ENCODE measurements around the gene CCDC138.

The CCDC138 gene

DNA sequence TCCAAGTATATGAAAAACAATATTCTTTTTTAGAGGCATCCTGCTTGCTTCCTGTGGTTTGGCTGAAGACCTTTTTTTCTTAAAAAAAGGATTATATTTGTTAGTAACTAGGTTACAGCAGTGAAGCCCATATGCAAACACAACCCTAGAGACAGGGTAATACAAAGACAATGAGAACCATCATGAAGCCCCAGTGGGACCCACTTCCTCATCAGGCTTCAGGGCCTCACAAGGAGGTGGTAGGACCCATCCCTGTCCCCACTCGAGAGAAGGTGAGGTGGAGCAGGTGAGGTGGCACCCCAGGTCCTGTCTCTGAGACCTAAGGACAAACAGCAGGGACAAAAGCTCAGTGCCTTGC lies 122.1 kb downstream of the CCDC138 start:
- TF ChIP-seq, protein P1, sequence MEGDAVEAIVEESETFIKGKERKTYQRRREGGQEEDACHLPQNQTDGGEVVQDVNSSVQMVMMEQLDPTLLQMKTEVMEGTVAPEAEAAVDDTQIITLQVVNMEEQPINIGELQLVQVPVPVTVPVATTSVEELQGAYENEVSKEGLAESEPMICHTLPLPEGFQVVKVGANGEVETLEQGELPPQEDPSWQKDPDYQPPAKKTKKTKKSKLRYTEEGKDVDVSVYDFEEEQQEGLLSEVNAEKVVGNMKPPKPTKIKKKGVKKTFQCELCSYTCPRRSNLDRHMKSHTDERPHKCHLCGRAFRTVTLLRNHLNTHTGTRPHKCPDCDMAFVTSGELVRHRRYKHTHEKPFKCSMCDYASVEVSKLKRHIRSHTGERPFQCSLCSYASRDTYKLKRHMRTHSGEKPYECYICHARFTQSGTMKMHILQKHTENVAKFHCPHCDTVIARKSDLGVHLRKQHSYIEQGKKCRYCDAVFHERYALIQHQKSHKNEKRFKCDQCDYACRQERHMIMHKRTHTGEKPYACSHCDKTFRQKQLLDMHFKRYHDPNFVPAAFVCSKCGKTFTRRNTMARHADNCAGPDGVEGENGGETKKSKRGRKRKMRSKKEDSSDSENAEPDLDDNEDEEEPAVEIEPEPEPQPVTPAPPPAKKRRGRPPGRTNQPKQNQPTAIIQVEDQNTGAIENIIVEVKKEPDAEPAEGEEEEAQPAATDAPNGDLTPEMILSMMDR (IDR thresholded peaks at IDR 0.05; ENCODE audit: low read depth, low read length, missing control alignments) = no peak
- H3K4me3 ChIP-seq (ENCODE audit: low read depth, low read length) = no peak overlapping the region
- in situ Hi-C loops (cut with HindIII; ENCODE audit: low sequenced_read_pairs) = no loop called here
- no peak for DNase-seq (ENCODE audit: low read depth)

DNA sequence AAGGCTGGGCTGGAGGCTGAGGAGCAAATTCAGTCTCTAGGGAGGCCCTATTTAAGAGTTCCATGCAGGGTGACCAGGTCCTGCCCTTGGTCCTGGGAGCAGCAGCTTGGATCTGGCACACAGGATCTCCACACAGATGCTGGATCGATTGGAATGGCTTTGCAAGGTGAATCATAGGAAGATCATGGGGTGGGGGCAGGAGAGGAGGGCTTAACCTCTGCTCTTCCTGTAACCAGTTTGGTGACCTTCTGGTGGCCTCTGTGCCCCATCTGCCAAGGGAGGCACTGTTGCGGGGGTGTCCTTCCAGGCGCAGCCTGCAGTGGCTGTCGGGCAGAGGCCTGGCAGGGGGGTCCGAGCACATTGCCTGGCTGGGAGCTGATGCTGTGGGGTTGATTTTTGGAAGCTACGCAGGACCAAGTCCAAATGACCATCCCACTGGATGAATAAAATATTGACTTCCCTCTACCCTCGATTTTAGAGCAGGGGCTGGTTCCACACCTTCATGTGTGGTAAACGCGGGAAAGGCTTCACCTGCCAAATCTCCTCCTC lies 122.8 kb downstream of the CCDC138 start:
- TF ChIP-seq, protein P1 (IDR thresholded peaks at IDR 0.05; ENCODE audit: low read depth, low read length, missing control alignments) = no peak
- no peak for DNase-seq (ENCODE audit: low read depth)
- in situ Hi-C loops (cut with HindIII; ENCODE audit: low sequenced_read_pairs) = no loop called here
- no peak overlapping the region for H3K4me3 ChIP-seq (ENCODE audit: low read depth, low read length)

DNA sequence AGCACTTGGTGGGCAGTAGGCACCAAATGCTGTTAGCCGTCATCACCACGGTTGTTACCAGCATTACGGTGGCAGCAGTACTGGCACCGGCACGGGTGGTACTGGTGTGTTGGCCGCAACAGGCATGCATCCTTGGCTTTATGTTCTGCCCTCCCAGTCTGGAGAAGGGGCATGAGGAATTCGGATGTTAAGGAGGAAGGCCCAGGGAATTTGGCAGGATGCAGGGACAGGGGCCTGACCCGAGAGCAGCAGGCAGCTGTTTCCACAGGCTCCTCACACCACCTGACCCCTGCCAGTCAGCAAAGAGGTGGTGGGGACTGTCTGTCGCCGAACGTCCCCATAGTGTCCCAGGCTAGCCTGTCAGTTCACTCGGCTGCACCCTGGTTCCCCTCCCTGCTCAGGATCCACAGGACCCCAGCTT lies 123.5 kb downstream of the CCDC138 start:
- in situ Hi-C loops (cut with HindIII; ENCODE audit: low sequenced_read_pairs) = no loop called here
- no peak overlapping the region for H3K4me3 ChIP-seq (ENCODE audit: low read depth, low read length)
- TF ChIP-seq, protein P1 (IDR thresholded peaks at IDR 0.05; ENCODE audit: low read depth, low read length, missing control alignments) = no peak
- DNase-seq (ENCODE audit: low read depth) = no peak

DNA sequence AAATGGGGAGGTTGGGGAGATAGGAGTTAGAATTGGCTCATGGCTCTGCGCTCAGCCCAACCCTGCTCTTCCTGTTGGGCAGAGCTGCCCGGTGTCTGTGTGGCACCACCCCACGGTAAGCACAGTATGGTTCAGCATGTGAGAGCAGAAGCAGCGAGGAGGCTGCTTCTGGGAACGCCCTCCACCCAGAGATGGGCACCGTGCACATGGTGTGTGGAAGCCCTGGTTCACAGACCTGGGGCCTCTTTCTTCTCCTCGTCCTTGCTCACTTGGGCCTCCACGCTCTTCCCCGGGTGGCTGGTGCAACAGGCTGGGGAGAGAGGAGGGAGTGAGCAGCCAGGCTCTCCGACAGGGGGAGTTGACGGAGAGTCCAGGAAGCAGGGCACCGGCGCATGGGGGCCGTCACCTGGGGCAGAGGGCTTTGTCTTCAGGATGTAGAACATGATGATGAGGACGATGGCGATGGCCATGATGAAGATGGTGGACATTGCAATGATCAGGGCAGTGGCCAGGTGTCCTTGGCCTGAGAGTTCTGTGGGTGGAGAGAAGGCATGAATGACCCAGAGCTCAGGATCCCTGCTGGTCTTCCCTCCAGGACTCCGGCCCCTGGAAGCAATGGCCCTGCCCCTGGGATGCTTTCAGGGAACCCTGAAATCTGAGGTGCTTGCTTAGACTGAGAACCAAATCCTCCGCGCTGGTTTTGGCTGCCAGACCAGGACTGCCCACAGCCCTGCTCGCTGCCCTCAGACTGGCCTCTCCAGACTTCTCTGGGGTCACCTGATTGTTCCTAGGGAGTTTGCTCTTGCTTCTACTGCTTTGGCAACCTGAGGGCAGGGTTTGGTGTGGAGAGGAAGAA lies 124.2 kb downstream of the CCDC138 start:
- no peak for DNase-seq (ENCODE audit: low read depth)
- H3K4me3 ChIP-seq (ENCODE audit: low read depth, low read length) = no peak overlapping the region
- in situ Hi-C loops (cut with HindIII; ENCODE audit: low sequenced_read_pairs) = no loop called here
- TF ChIP-seq, protein P1 (IDR thresholded peaks at IDR 0.05; ENCODE audit: low read depth, low read length, missing control alignments) = no peak

DNA sequence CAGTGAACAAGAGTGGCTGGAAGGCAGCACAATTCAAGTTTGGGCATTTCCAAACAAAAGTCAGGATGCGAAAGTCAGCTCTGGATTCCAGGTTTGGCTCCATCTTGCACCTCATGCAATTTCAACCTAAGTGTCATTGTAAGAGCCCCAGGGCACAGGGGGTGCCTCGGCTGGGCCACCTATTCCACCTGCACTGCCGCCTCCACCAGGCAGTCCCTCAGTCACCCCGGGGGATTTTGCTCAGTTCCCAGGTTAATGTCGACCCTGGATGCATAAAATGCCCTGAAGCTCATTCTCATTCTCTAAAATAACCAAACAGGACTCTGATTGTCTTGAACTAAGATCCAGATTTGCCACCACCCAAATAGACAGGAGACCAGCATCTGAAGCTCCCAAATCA lies 124.8 kb downstream of the CCDC138 start:
- in situ Hi-C loops (cut with HindIII; ENCODE audit: low sequenced_read_pairs) = no loop called here
- no peak for DNase-seq (ENCODE audit: low read depth)
- TF ChIP-seq, protein P1 (IDR thresholded peaks at IDR 0.05; ENCODE audit: low read depth, low read length, missing control alignments) = no peak
- no peak overlapping the region for H3K4me3 ChIP-seq (ENCODE audit: low read depth, low read length)

DNA sequence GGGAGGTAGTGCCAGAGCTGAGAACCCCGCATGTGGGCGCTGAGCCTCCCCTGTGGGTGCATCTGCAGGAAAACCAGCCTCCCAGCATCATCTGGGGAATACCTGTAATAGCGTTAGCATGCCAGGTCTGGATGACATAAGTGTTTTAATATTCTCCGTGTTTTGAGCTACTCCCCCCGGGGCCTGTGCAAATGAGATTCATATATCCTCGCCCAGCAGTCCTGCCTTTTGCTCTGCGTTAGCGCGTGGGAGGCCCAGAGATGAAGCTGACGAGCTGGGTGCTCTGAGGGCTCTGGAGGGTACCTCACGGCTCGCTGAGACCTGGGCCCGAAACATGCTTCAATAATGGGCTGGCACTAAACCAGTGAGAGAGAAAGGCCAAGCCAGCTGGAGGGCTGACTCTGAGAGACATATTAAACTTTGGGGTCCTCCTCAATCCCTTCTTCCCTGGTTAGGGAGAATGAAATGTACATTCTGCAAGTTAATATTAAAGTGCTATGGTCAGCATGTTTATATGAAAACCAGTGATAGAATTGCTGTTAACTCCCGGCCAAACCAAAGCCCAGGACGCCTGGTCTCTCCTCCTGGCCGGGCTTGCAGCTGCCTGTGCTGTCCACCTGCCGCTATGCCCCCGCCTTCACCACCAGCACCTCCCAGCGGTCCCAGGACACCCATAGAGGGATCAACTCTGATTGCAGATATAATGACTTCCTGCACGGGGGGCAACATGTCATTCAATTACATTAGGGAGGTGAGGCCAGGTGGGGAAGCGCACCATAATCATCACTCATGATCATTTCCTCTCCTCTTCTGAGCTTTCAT lies 125.4 kb downstream of the CCDC138 start:
- no peak for DNase-seq (ENCODE audit: low read depth)
- in situ Hi-C loops (cut with HindIII; ENCODE audit: low sequenced_read_pairs) = no loop called here

More for the DNA sequence above, 125.4 kb downstream of the CCDC138 start:
- TF ChIP-seq, protein P1 (IDR thresholded peaks at IDR 0.05; ENCODE audit: low read depth, low read length, missing control alignments) = no peak
- H3K4me3 ChIP-seq (ENCODE audit: low read depth, low read length) = no peak overlapping the region

Data from astrocyte of the cerebellum (primary cell).